BLaER1 (cell line): ENCODE measurements around the gene FAM117A.

ENCODE experiments used
- H3K27ac ChIP-seq: shearing (Covaris generic); formaldehyde crosslinking; 2 replicates; pipeline ENCODE4 v1.8.1; 2022
- H3K27me3 ChIP-seq: shearing (Covaris generic); formaldehyde crosslinking; 2 replicates; pipeline ENCODE4 v1.8.1; 2022
- H3K36me3 ChIP-seq: shearing (Covaris generic); formaldehyde crosslinking; 2 replicates; pipeline ENCODE4 v1.8.1; 2022
- H3K4me1 ChIP-seq: shearing (Covaris generic); formaldehyde crosslinking; 2 replicates; pipeline ENCODE4 v1.8.1; 2022
- H3K4me2 ChIP-seq: shearing (Covaris generic); formaldehyde crosslinking; 2 replicates; pipeline ENCODE4 v1.8.1; 2022
- H3K4me3 ChIP-seq: shearing (Covaris generic); formaldehyde crosslinking; 2 replicates; pipeline ENCODE4 v1.8.1; 2022
- H3K9ac ChIP-seq: shearing (Covaris generic); formaldehyde crosslinking; 2 replicates; pipeline ENCODE4 v1.8.1; 2022
- H3K9me3 ChIP-seq: shearing (Covaris generic); formaldehyde crosslinking; 2 replicates; pipeline ENCODE4 v1.8.1; 2022
- H4K20me1 ChIP-seq: shearing (Covaris generic); formaldehyde crosslinking; 2 replicates; pipeline ENCODE4 v1.8.1; 2022
- Cebpa-rat ChIP-seq: shearing (Covaris generic); IDR thresholded peaks from 2 replicates; pipeline ENCODE4 v1.8.1; 2022

FAM117A gene

DNA sequence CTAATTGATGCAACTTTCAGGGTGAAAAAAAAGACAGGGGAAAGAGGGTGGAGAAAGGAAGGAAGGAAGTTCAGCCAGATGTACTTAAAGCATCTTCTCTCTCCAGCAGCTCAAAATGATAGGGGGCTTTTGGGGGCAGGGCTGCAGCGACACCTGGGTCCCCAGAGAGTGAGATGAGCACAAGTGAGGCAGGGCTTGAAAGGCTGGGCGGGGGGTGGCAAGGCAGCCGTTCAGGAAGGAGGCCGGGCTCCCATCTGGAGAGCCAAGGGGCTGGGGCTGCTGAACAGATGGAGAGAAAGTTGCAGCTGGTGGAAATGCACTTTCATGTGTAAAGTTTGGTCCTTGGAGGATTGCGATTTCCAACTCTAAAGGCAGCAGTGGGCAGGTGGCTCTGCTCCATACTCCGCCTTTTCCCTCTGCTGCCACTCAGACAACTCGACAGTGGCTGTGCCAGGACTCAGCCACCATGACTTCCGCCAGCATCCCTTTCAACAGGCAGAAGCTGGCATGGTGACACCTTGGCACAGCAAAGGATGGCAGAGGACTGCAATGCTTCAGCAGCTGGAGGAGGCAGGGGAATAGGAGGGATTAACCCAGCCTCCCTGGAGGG lies 63.9 kb downstream of the FAM117A start:
- TF ChIP-seq Cebpa-rat, result no peak
- H3K4me1 ChIP-seq, result peaks cover 82% of the 10 kb centered on the region
- peak overlapping the region; percentile 40; the same call in 1 of the 2 replicates for H3K4me3 ChIP-seq
- peak overlapping the region; percentile 73 for H3K9ac ChIP-seq
- H3K4me2 ChIP-seq, result peak overlapping the region; percentile 95
- peaks cover 42% of the 10 kb centered on the region for H3K36me3 ChIP-seq
- no peaks in the 10 kb centered on the region for H3K27me3 ChIP-seq
- peak overlapping the region; percentile 94 for H3K27ac ChIP-seq
- H4K20me1 ChIP-seq, result no peaks in the 10 kb centered on the region
- H3K9me3 ChIP-seq, result no peaks in the 10 kb centered on the region

GRCh38 chr17:49698005-49698404 lies 65.9 kb downstream of the FAM117A start:
- Histone ChIP-seq H3K4me2 (peak overlapping the region; percentile 95), H4K20me1 (no peaks in the 10 kb centered on the region), H3K9me3 (no peaks in the 10 kb centered on the region)

GRCh38 chr17:49696233-49696761 lies 67.6 kb downstream of the FAM117A start:
- peak overlapping the region; percentile 56; the same call in 1 of the 2 replicates for H3K9ac ChIP-seq
- peaks cover 5% of the 10 kb centered on the region; the same call in 1 of the 2 replicates for H3K36me3 ChIP-seq
- no peaks in the 10 kb centered on the region for H3K27me3 ChIP-seq
- no peak for TF ChIP-seq Cebpa-rat
- H3K4me1 ChIP-seq, result peaks cover 68% of the 10 kb centered on the region
- H3K9me3 ChIP-seq, result no peaks in the 10 kb centered on the region
- H3K4me3 ChIP-seq, result no peak overlapping the region
- H4K20me1 ChIP-seq, result no peaks in the 10 kb centered on the region
- peak overlapping the region; percentile 95 for H3K4me2 ChIP-seq
- peak overlapping the region; percentile 74 for H3K27ac ChIP-seq

More at GRCh38 chr17:49698005-49698404, 65.9 kb downstream of the FAM117A start:
- Histone ChIP-seq H3K9ac (peak overlapping the region; percentile 12; the same call in 1 of the 2 replicates), H3K4me3 (no peak overlapping the region), H3K27me3 (no peaks in the 10 kb centered on the region), H3K36me3 (peaks cover 22% of the 10 kb centered on the region), H3K4me1 (peaks cover 79% of the 10 kb centered on the region), H3K27ac (peak overlapping the region; percentile 94)
- TF ChIP-seq Cebpa-rat, result no peak

GRCh38 chr17:49695698-49696232 lies 68.2 kb downstream of the FAM117A start:
- Histone ChIP-seq H4K20me1 (no peaks in the 10 kb centered on the region), H3K4me2 (peak overlapping the region; percentile 95), H3K4me1 (peaks cover 62% of the 10 kb centered on the region), H3K27ac (peak overlapping the region; percentile 74), H3K9ac (peak overlapping the region; percentile 56; the same call in 1 of the 2 replicates), H3K36me3 (no peaks in the 10 kb centered on the region; the same call in 1 of the 2 replicates), H3K27me3 (no peaks in the 10 kb centered on the region), H3K4me3 (no peak overlapping the region), H3K9me3 (no peaks in the 10 kb centered on the region)
- no peak for TF ChIP-seq Cebpa-rat

- Histone ChIP-seq H3K4me2 (peak overlapping the region; percentile 95), H3K9ac (no peak overlapping the region), H3K4me3 (no peak overlapping the region)
Measured at GRCh38 chr17:49694847-49695697, 68.9 kb downstream of the FAM117A start.

GRCh38 chr17:49692751-49693150 lies 71.2 kb downstream of the FAM117A start:
- Histone ChIP-seq H3K27me3 (no peaks in the 10 kb centered on the region), H3K4me1 (peaks cover 44% of the 10 kb centered on the region), H4K20me1 (no peaks in the 10 kb centered on the region), H3K27ac (no peak overlapping the region), H3K36me3 (no peaks in the 10 kb centered on the region), H3K4me3 (no peak overlapping the region), H3K4me2 (no peak overlapping the region), H3K9me3 (no peaks in the 10 kb centered on the region), H3K9ac (no peak overlapping the region)
- no peak for TF ChIP-seq Cebpa-rat

More at GRCh38 chr17:49694847-49695697, 68.9 kb downstream of the FAM117A start:
- H4K20me1 ChIP-seq, result no peaks in the 10 kb centered on the region
- TF ChIP-seq Cebpa-rat, result no peak
- no peaks in the 10 kb centered on the region for H3K9me3 ChIP-seq
- no peaks in the 10 kb centered on the region for H3K27me3 ChIP-seq
- no peak overlapping the region for H3K27ac ChIP-seq
- H3K36me3 ChIP-seq, result no peaks in the 10 kb centered on the region
- H3K4me1 ChIP-seq, result peaks cover 55% of the 10 kb centered on the region

- peaks cover 44% of the 10 kb centered on the region for H3K4me1 ChIP-seq
- TF ChIP-seq Cebpa-rat, result no peak
Measured at GRCh38 chr17:49691677-49692191, 72.2 kb downstream of the FAM117A start.

DNA sequence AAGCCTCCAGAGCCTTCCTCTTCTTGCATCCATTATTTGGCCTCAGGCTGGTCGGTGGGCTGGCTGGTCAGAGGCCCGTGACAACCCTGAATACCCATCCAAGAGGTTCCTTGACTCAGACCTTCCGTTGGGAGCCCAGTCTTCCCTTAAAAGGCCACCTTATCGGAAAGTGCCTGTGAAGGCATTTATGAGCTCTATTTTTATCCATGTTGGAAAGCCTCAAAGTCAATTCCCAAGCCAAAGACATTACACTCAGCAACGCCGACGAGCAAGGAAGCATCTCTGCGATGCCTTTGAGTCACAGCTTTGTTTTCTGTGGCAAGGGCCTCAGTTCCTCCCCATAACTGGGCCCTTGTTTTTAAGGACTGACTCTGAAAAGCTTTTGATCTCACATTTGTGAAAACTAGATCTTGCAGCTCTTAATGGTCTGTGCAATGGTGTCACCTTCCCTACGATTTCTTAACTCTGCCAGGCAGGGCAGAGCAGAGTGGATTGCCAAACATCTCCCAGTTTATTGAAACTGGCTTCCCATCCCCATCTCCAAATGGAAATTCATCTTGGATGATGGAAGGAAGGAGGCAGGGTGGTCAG lies 72.8 kb downstream of the FAM117A start:
- H3K4me1 ChIP-seq, result peaks cover 42% of the 10 kb centered on the region
- H3K27me3 ChIP-seq, result no peaks in the 10 kb centered on the region
- H3K9ac ChIP-seq, result no peak overlapping the region
- no peaks in the 10 kb centered on the region for H4K20me1 ChIP-seq
- no peak overlapping the region for H3K4me2 ChIP-seq
- H3K36me3 ChIP-seq, result no peaks in the 10 kb centered on the region
- TF ChIP-seq Cebpa-rat, result no peak
- no peaks in the 10 kb centered on the region for H3K9me3 ChIP-seq
- H3K4me3 ChIP-seq, result no peak overlapping the region
- H3K27ac ChIP-seq, result no peak overlapping the region

More at GRCh38 chr17:49691677-49692191, 72.2 kb downstream of the FAM117A start:
- Histone ChIP-seq H3K9ac (no peak overlapping the region), H3K27ac (no peak overlapping the region), H3K4me3 (no peak overlapping the region), H4K20me1 (no peaks in the 10 kb centered on the region), H3K4me2 (no peak overlapping the region), H3K36me3 (no peaks in the 10 kb centered on the region), H3K27me3 (no peaks in the 10 kb centered on the region), H3K9me3 (no peaks in the 10 kb centered on the region)

- Histone ChIP-seq H3K4me2 (no peak overlapping the region), H3K9ac (no peak overlapping the region), H3K9me3 (no peaks in the 10 kb centered on the region), H3K36me3 (no peaks in the 10 kb centered on the region), H3K4me1 (peaks cover 33% of the 10 kb centered on the region), H3K27me3 (no peaks in the 10 kb centered on the region), H4K20me1 (no peaks in the 10 kb centered on the region), H3K4me3 (no peak overlapping the region), H3K27ac (no peak overlapping the region)
- TF ChIP-seq Cebpa-rat, result no peak
Measured at GRCh38 chr17:49690256-49690655, 73.7 kb downstream of the FAM117A start.
